NCI-H2107 treated with DMSO at 0.1 percent for 48 hours (cell line): Measurements from ENCODE around the gene MTLN.
"Not testable (repeated sequence)": the region's sequence is repeated elsewhere in the genome, so short reads cannot be mapped to it uniquely, and the experiment has no call there.

Experiments used
- DNase-seq: peaks from one replicate; lab custom pipeline; 2025; ENCODE audit not compliant: unreplicated experiment; lab: John Stamatoyannopoulos, UW

MTLN gene

DNA sequence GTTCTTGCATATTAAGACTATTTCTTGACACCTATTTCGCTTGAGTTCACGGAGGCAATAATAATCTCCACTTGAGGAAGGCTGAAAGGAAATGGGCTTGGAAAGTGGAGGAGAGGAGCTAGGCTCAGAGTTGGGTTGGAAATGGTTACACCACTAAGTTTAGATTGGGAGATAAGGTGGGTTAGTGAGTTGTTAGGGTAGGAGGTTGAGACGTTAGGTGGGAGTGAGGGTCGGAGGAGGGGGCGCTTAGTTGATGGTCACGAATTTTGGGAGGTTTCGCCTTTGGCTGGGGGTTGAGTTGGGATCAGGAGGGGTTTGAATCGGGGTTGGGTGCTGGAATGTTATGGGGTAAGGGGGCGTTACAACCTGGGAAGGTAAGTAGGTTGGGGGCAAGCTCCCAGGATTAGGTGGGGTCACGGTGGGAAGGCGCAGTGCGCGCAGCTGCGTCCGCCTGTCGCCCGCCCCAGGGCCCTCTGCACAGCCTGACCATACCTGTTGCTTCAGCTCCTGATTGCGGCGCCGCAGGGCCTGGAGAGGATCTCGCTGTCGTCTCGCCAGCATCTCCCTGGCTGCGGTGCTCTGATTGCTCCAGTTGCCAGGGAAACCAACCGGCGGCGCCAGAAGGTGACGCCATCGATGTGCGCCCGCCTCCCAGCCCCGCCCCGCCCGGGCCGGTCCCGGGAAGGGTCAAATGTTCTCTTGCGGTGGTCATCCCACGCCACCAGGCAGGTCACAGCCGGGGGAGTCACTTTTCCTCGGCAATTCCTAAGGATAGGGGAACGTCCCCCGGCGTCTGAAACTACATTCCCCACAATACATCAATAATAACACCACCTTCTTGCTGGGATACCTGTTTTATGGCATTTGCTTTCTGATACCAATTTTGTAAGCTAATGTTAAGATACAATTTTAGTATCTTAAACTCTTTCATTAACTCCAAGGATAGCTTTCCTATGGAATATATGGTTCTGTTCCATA lies 7.7 kb downstream of the MTLN start, which contains the start of gene NPHP1:
Gene NPHP1 (minus strand): TSS at position 606 of the 978 bp plus-strand sequence. CDS start 45 bp downstream, at position 561.
- DNase-seq = peak; percentile 31

DNA sequence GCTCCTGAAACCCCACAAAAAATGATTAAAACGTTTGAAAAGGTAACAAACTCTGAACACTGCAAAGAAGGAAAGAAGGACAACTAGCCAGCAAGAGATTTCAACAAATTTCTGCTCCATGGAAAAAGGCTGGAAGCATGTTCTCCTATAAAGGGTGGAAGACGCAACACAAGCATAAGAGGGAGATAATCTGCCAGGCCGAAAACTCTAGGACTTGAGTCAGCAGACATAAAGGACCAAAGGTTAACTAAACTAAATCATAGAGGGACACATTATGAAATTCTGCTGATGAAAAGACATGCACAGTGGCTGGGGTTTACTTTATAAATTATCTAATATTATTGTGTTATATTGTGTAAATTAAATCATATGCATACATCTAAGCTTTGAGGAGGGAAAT lies 14.3 kb downstream of the MTLN start:
- no peak for DNase-seq

GRCh38 chr2:110197452-110197851 lies 14.9 kb downstream of the MTLN start:
- DNase-seq = no peak

GRCh38 chr2:110190169-110190568 lies 22.2 kb downstream of the MTLN start:
- not testable (repeated sequence) for DNase-seq

DNA sequence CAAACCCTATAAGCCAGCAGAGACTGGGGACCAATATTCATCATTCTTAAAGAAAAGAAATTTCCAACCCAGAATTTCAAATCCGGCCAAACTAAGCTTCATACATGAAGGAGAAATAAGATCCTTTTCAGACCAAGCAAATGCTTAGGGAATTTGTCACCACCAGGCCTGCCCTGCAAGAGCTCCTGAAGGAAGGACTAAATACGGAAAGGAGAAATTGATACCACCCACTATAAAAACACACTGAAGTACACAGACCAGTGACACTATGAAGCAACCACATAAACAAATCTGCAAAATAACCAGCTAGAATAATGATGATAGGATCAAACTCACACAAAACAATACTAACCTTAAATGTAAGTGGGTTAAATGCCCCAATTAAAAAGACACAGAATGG lies 29.9 kb downstream of the MTLN start:
- no peak for DNase-seq

- DNase-seq = no peak
Measured at GRCh38 chr2:110180036-110180435, 32.3 kb downstream of the MTLN start.

- DNase-seq = no peak
Measured at GRCh38 chr2:110173523-110173922, 38.8 kb downstream of the MTLN start.

DNA sequence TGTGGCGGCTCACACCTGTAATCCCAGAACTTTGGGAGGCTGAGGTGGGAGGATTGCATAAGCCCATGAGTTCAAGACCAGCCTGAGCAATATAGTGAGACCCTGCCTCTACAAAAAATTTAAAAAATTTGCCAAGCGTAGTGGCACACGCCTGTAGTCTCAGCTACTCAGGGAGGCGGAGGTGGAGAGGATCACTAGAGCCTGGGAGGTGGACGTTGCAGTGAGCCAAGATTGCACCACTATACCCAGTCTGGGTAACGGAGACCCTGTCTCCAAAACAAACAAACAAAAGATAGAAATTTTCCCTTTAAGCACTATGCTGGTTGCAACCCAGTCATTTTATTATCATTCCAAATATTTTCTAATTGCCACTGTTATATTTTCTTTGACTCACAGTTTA lies 39.8 kb downstream of the MTLN start:
- DNase-seq = no peak

GRCh38 chr2:110170102-110170501 lies 42.2 kb downstream of the MTLN start:
- DNase-seq = no peak

DNA sequence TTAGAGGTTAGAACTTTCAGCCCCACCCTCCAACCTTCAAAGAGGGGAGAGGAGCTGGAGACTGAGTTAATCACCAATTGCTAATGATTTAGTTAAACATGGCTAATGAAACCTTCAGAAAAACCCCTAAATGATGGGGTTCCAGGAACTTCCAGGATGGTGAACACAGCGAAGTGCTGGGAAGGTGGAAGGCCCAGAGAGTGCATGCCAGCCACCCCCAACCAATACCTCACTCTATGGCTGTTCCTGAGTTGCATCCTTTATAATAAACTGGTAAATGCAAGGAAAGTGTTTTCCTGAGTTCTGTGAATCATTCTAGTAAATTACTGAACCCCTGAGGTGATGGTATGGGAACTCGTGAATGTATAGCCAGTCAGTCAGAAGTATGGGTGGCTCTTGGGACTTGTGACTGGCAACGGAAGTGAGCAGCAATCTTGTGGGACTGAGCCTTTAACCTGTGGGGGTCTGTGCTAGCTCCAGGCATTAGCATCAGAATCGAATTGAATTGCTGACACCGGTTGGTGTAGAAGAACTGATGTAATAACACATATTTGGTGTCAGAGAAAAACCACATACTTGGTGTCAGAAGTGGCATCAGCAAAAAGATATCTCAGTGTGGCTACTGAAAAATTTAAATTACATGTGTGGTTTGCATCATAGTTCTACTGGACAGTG lies 44.9 kb downstream of the MTLN start:
- DNase-seq = no peak

GRCh38 chr2:110166266-110166665 lies 46.1 kb downstream of the MTLN start:
- DNase-seq = no peak
